ENCODE results near the gene RAB8B. TPM values are rescaled to one million over a fixed set of nuclear protein-coding genes. Genes with fewer than 3 reads are reported as not detected.

Gene RAB8B
- 10 to 100 TPM; 24.6 to 58.4 (median 39.7) TPM for total RNA-seq

DNA sequence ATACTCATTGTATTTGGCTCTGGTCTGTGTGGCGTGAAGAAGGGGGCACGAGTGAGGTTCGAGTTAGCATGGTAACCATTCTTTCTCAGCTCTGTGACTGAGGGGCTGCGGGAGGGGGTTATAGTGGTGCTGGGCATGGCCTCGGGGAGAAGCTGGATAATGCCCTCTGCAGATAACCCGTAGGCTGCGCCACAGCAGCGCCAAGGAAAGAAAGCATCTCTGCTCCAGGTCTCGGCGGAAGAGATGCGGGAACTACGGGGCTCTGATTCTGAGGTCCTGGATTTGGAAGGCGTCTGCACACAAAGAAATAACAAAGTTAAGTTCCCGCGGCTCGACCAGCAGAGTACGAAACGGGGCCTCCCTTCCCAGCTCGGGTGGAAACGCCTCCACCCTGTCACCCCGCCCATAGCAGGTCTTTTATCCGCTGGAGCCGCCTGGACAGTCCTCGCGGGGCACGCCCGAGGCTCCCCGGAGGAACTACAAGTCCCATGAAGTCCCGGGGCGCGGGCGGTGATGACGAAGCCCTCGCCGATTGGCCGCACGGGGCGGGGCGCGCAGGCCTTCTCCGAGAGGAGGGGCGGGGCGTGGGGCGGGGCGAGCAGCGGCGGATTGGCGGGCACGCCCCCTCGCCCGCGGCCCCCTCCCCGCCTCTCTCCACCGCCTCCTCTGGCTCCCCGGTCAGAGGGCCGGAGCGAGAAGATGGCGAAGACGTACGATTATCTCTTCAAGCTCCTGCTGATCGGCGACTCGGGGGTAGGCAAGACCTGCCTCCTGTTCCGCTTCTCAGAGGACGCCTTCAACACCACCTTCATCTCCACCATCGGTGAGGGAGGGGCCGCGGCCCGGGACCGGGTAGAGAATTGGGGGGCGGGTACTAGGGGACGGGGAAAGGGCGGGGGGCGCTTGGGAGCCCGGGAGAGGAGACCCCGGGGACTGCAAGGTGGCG lies at the start of gene RAB8B:
TSS of gene RAB8B (plus strand) at position 681 of the 946 bp plus-strand sequence. CDS start at position 700, 19 bp downstream.
- Histone ChIP-seq H3K4me1 (replicated peaks in 1 of 2) (peaks cover 12 to 15% of the 10 kb centered on the region in 2 donors), H3K27ac (peak within 1 kb of the TSS; percentile 50 to 77), H3K4me3 (peak within 1 kb of the TSS; percentile 42 to 70 (median 56))
- in situ Hi-C loops (cut with MboI; ENCODE audit: low pct_unique_long_range_greater_than_20kb in 2 of 9, low sequenced_read_pairs in 9 of 9, unreplicated experiment in 9 of 9), result no loop called here
- peak; percentile 96 to 97 (median 97) for ATAC-seq (replicated peaks in 6 of 8)
- WGBS, 10 experiments, result 0 to 20% (median 0%) methylated on average over 1 to 8 of the region's 77 CpGs; no CpG with 5 or more reads in 5 of the 10 experiments

DNA sequence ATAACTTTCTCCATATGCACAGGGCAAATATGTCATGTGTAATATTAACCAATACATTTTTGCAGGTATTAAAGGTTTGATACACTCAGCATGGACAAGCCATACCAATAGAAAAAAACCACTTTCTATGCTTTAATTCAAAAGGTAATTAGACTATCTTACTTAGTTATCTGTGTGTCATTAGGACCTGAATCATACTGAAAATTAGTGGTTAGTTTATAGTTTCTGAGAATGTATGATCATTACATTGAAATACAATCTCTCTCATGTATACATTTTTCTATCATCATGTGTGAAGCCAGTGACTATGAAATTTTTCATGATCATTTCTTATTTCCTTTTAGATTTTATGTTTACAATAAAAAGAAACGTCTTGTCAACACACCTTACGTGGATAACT lies 48.5 kb upstream of the RAB8B start:
- 67 to 100% (median 92%) methylated on average over 1 to 2 of the region's 2 CpGs; no CpG with 5 or more reads in 3 of the 10 experiments for WGBS, 10 experiments
- ATAC-seq (replicated peaks in 6 of 8), result no peak
- no peaks in the 10 kb centered on the region for H3K4me1 ChIP-seq (replicated peaks in 1 of 2)
- no peak overlapping the region for H3K4me3 ChIP-seq
- no peak overlapping the region for H3K27ac ChIP-seq
- in situ Hi-C loops (cut with MboI; ENCODE audit: low pct_unique_long_range_greater_than_20kb in 2 of 9, low sequenced_read_pairs in 9 of 9, unreplicated experiment in 9 of 9), result no loop called here

DNA sequence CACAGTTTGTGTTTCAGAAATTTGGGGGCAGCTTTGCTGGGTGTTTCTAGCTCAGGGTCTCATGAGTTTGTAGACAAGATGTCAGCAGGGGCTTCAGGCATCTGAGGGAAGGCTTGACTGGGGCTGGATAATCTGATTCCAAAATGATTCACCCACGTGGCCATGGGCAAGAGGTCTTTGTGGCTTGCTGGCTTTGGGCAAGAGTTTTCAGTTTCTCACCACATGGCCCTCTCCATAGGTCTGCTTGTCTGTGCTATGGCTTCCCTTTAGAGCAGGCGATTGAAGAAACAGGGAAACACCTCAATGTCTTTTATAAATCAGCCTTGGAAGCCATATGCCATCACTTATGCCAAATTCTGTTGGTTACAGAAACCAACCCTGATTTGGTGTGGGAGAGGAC lies 44.0 kb upstream of the RAB8B start:
- no peaks in the 10 kb centered on the region for H3K4me1 ChIP-seq (replicated peaks in 1 of 2)
- H3K27ac ChIP-seq, result no peak overlapping the region
- in situ Hi-C loops (cut with MboI; ENCODE audit: low pct_unique_long_range_greater_than_20kb in 2 of 9, low sequenced_read_pairs in 9 of 9, unreplicated experiment in 9 of 9), result no loop called here
- 50 to 100% (median 69%) methylated on average over 1 to 2 of the region's 2 CpGs; no CpG with 5 or more reads in 6 of the 10 experiments for WGBS, 10 experiments
- H3K4me3 ChIP-seq, result no peak overlapping the region
- ATAC-seq (replicated peaks in 6 of 8), result no peak

DNA sequence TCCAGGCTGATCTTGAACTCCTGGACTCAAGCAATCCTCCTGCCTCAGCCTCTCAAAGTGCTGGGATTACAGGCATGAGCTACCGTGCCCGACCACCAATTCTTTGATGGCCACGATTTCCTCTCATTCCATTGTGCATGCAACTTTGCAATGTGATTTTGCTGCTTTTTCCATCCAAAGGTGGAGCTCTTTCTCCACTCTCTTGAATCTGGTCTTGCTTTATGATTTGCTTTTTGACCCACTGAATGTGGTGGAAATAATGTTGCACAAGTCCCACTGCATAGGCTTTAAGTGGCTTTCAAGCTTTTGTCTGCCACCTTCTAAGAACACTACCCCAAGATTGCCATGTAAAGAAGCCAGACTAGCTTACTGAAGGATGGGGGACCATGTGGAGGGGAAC lies 42.7 kb upstream of the RAB8B start:
- Histone ChIP-seq H3K27ac (no peak overlapping the region), H3K4me3 (no peak overlapping the region), H3K4me1 (replicated peaks in 1 of 2) (no peaks in the 10 kb centered on the region)
- peak in 1 of 8 experiments; percentile 14 for ATAC-seq (replicated peaks in 6 of 8)
- WGBS, 10 experiments, result 65 to 100% (median 97%) methylated on average over 1 to 3 of the region's 3 CpGs; no CpG with 5 or more reads in 4 of the 10 experiments
- in situ Hi-C loops (cut with MboI; ENCODE audit: low pct_unique_long_range_greater_than_20kb in 2 of 9, low sequenced_read_pairs in 9 of 9, unreplicated experiment in 9 of 9), result no loop called here

DNA sequence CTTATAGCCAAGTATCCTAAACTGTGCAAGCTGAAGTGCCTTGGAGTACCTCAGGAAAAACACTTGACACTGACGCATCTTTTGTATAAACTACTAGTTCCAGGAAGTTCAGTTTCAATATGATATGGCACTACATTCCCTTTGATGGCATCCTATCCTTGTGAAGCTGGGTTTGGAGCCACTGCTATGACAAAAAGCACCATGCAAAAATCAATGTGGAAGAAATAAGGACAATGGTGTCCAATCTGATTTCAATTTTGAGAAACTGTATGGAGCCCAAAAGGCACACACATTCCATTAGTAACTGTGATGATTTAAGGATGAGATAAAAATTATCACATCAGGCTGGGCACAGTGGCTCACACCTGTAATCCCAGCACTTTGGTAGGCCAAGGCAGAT lies 37.7 kb upstream of the RAB8B start:
- Histone ChIP-seq H3K4me3 (no peak overlapping the region), H3K27ac (no peak overlapping the region), H3K4me1 (replicated peaks in 1 of 2) (peaks cover 6 to 7% of the 10 kb centered on the region in 2 donors)
- ATAC-seq (replicated peaks in 6 of 8), result no peak
- 100% methylated on average over 1 of the region's 1 CpG; no CpG with 5 or more reads in 3 of the 10 experiments for WGBS, 10 experiments
- in situ Hi-C loops (cut with MboI; ENCODE audit: low pct_unique_long_range_greater_than_20kb in 2 of 9, low sequenced_read_pairs in 9 of 9, unreplicated experiment in 9 of 9), result loop anchor here in 1 of 9 experiments (25.0 kb wide), 2 partner anchors 111 to 261 kb away; no protein-coding TSS in a partner anchor

DNA sequence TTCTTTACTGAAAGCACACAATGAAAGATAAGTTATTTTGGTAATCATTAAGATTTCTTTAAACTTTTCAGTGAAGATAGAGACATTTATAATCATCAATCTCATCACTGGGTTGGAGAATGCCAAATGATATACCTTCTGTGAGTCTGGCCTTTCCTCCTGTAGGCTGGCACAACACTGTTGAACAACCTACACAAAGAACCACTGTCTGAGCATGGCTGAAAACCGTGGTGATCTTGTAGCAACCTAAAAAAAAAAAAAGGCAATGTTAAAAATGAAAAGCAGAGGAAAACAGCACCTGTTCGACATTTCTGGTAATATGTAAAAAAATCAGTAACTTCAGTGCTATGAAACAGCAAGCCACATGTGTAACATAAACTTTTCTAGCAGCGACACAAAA lies 33.9 kb upstream of the RAB8B start:
- in situ Hi-C loops (cut with MboI; ENCODE audit: low pct_unique_long_range_greater_than_20kb in 2 of 9, low sequenced_read_pairs in 9 of 9, unreplicated experiment in 9 of 9), result loop anchor here in 1 of 9 experiments (25.0 kb wide), 2 partner anchors 107 to 257 kb away; no protein-coding TSS in a partner anchor
- Histone ChIP-seq H3K4me3 (peak overlapping the region; percentile 65 to 92 (median 72)), H3K4me1 (replicated peaks in 1 of 2) (peaks cover 7 to 9% of the 10 kb centered on the region in 2 donors), H3K27ac (no peak overlapping the region)
- 44 to 86% (median 58%) methylated on average over 2 to 3 of the region's 3 CpGs; no CpG with 5 or more reads in 2 of the 10 experiments for WGBS, 10 experiments
- no peak for ATAC-seq (replicated peaks in 6 of 8)

DNA sequence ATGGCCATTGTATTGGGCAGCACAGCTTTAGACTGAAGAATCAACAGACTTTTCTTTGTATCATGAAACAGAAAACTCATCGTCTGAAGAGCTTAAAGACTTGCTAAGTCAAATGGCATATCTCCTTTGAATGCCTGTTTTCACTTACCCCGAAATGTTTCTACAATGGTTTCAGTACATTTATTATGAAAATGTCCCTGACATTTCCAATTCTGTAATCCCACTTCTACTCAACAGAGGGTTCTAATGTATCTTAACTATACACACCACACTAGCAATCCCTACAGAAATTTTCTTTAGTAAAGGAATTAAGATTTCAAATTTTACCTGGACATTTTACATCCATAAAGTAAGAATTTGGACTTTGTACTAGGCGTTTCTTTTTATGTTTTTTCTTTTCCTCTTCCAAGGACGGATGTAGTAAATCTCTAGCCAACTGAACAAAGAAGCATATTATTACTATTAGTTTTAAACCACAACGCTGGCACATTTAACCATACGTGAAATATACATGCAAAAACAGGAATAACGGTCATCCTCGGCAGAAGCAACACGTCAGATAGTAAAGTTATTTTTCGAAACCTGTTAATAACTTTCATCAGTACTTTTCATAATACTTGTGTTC lies 33.2 kb upstream of the RAB8B start:
- in situ Hi-C loops (cut with MboI; ENCODE audit: low pct_unique_long_range_greater_than_20kb in 2 of 9, low sequenced_read_pairs in 9 of 9, unreplicated experiment in 9 of 9), result loop anchor here in 1 of 9 experiments (25.0 kb wide), 2 partner anchors 106 to 256 kb away; no protein-coding TSS in a partner anchor
- peaks cover 7 to 9% of the 10 kb centered on the region in 2 donors for H3K4me1 ChIP-seq (replicated peaks in 1 of 2)
- WGBS, 10 experiments, result 0 to 4% (median 2%) methylated on average over 1 to 10 of the region's 10 CpGs
- no peak for ATAC-seq (replicated peaks in 6 of 8)
- peak overlapping the region; percentile 65 to 92 (median 72) for H3K4me3 ChIP-seq
- H3K27ac ChIP-seq, result peak overlapping the region; percentile 81 to 96

DNA sequence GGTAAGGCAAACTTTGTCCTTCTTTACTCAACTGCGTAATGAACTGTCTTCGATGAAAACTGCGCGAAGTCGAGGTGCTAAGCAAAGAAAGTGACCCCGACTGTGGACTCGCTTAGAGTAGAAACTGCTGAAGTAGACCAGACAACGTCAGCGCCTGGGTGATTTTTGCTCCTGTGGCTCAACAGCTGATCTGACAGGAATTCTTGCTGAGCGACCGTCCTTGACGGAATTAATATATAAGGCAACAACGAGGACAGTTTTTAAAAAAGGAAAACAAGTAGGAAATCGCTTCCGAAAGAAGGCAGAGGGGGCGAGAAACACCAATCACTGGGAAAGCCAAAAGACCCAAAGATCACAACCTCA lies 32.7 kb upstream of the RAB8B start:
- 0 to 3% (median 0%) methylated on average over 1 to 16 of the region's 16 CpGs; no CpG with 5 or more reads in 1 of the 10 experiments for WGBS, 10 experiments
- peak overlapping the region; percentile 65 to 92 (median 72) for H3K4me3 ChIP-seq
- in situ Hi-C loops (cut with MboI; ENCODE audit: low pct_unique_long_range_greater_than_20kb in 2 of 9, low sequenced_read_pairs in 9 of 9, unreplicated experiment in 9 of 9), result loop anchor here in 1 of 9 experiments (25.0 kb wide), 2 partner anchors 106 to 256 kb away; no protein-coding TSS in a partner anchor
- H3K27ac ChIP-seq, result peak overlapping the region; percentile 81 to 96
- ATAC-seq (replicated peaks in 6 of 8), result peak in 2 of 8 experiments; percentile 3 to 7
- H3K4me1 ChIP-seq (replicated peaks in 1 of 2), result peaks cover 7 to 9% of the 10 kb centered on the region in 2 donors

DNA sequence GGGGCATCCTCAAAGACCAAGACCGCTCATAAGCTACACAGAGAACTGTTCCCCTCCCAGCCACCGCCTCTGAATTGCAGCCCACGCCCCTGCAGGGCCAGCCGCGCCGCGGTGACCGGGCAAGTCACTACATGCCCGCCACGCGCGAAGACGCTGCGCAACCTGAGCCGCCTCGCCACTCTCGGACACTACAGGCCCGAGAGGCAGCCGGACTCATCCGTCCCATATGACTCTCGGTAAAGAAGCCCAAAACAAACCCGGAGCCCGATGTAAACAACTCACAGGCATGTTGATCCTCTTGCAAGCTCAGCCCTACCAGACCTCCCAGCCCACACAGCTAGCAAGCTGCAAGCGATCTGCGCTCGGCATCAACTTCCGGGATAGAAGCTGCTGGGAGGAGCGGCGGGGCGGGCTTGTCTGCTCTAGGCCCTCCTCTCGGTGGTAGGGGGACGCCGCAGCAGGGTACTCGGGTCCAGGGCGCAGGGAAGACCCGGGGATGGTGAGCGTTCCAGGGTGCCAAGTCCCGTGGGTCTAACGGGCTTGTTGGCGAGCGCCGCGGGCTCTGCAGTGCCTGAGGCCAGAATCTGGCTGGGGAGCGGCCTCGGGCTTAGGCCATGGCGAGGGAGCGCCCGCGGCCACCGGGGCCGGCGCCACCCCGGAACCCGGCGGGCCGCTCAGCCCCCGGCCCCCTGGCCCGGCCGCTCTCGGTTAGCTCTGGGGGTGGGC lies 32.1 kb upstream of the RAB8B start, which contains the start of gene RPS27L:
TSS of gene RPS27L (minus strand) at position 360 of the 726 bp plus-strand sequence. CDS start at position 288, 72 bp downstream.
- Histone ChIP-seq H3K4me3 (peak within 1 kb of the TSS; percentile 65 to 92 (median 72)), H3K27ac (peak within 1 kb of the TSS; percentile 81 to 96), H3K4me1 (replicated peaks in 1 of 2) (peaks cover 7 to 9% of the 10 kb centered on the region in 2 donors)
- peak; percentile 80 to 97 (median 94) for ATAC-seq (replicated peaks in 6 of 8)
- 0% methylated on average over 3 to 11 of the region's 60 CpGs; no CpG with 5 or more reads in 4 of the 10 experiments for WGBS, 10 experiments
- in situ Hi-C loops (cut with MboI; ENCODE audit: low pct_unique_long_range_greater_than_20kb in 2 of 9, low sequenced_read_pairs in 9 of 9, unreplicated experiment in 9 of 9), result loop anchor here in 1 of 9 experiments (25.0 kb wide), 2 partner anchors 105 to 255 kb away; no protein-coding TSS in a partner anchor

DNA sequence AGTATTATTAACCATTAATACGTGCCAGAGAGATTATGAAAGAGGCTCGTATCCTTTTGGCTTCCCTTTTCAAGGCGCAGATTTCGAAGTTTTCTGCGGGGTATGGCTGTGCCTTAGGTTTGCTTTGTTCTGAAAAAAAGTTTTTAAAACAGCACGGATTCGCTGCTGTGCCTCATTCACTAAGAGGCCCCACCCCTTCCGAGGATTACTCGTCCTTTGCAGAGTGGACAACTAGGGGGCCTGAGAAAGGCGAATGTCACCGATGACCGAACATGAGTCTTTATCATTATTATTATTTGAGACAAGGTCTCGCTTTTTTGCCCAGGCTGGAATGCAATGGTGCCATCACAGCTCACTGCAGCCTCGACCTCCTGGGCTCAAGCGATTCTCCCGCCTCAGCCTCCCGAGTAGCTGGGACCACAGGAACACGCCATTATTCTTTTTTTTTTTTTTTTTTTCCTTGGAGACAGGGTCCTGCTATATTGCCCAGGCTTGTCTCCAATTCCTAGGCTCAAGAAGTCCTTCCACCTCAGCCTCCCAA lies 31.4 kb upstream of the RAB8B start:
- peaks cover 7 to 11% of the 10 kb centered on the region in 2 donors for H3K4me1 ChIP-seq (replicated peaks in 1 of 2)
- peak overlapping the region; percentile 81 to 96 for H3K27ac ChIP-seq
- WGBS, 10 experiments, result 0 to 17% (median 5%) methylated on average over 2 to 18 of the region's 18 CpGs
- peak overlapping the region; percentile 65 to 92 (median 72) for H3K4me3 ChIP-seq
- in situ Hi-C loops (cut with MboI; ENCODE audit: low pct_unique_long_range_greater_than_20kb in 2 of 9, low sequenced_read_pairs in 9 of 9, unreplicated experiment in 9 of 9), result loop anchor here in 1 of 9 experiments (25.0 kb wide), 2 partner anchors 104 to 254 kb away; no protein-coding TSS in a partner anchor
- ATAC-seq (replicated peaks in 6 of 8), result peak; percentile 50 to 71 (median 66)

DNA sequence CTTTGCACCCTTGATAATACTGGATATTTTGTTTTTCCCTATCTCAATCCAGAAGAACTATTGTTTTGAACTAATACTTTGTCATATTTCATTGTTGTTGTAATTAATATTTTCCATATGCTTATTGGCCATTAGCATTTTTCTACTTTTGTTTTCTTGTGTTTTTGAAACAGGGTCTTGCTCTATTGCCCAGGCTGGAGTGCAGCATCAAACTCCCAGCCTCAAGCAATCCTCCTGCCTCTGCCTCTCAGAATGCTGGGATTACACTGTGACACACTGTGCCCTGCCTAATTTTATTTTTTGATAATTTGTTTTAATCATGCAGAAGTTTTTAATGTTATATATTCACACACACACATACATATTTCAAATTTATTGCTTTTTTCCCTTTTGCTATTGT lies 28.8 kb upstream of the RAB8B start:
- Histone ChIP-seq H3K4me1 (replicated peaks in 1 of 2) (peaks cover 14 to 18% of the 10 kb centered on the region in 2 donors), H3K27ac (no peak overlapping the region), H3K4me3 (no peak overlapping the region)
- ATAC-seq (replicated peaks in 6 of 8), result no peak
- in situ Hi-C loops (cut with MboI; ENCODE audit: low pct_unique_long_range_greater_than_20kb in 2 of 9, low sequenced_read_pairs in 9 of 9, unreplicated experiment in 9 of 9), result loop anchor here in 1 of 9 experiments (25.0 kb wide), 2 partner anchors 102 to 252 kb away; no protein-coding TSS in a partner anchor

DNA sequence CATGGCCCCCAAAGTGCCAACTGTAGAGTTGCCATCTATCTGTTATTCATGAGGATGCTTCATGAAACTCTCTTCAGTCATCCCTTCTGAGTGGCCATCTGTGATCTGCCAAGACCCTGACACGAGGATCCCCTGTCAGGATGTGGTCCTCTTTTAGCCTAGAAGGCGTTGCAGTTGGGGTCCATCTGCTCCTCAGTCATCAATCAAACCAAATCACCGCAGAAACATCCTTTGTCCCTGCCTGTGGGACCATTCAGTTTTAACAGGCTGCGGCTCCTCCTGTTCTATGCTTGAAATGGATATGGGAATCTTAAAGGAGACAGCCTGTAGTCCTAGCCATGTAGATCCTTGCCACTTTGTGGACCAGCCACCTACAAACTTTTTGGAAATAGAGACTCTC lies 26.2 kb upstream of the RAB8B start:
- Histone ChIP-seq H3K4me1 (replicated peaks in 1 of 2) (peaks cover 10 to 17% of the 10 kb centered on the region in 2 donors), H3K4me3 (no peak overlapping the region), H3K27ac (no peak overlapping the region)
- ATAC-seq (replicated peaks in 6 of 8), result peak in 5 of 8 experiments; percentile 30 to 90 (median 55)
- 0 to 50% (median 16%) methylated on average over 1 to 3 of the region's 4 CpGs; no CpG with 5 or more reads in 4 of the 10 experiments for WGBS, 10 experiments
- in situ Hi-C loops (cut with MboI; ENCODE audit: low pct_unique_long_range_greater_than_20kb in 2 of 9, low sequenced_read_pairs in 9 of 9, unreplicated experiment in 9 of 9), result loop anchor here in 1 of 9 experiments (25.0 kb wide), 2 partner anchors 99 to 249 kb away; no protein-coding TSS in a partner anchor

All from motor neuron (in vitro differentiated cells).